Activated B cell treated with CpG ODN at 0.5 μM for 24 hours (primary cell): Measurements from ENCODE around the gene ZNF189. TPM values are rescaled to one million over a fixed set of nuclear protein-coding genes. Genes with fewer than 3 reads are reported as not detected.

Experiments used
- ATAC-seq: fragments of 200-7000 bp; cut with Tn5 transposase; one replicate; pipeline ENCODE4 v1.10.0; 2021; ENCODE audit warnings: low read depth, mild to moderate bottlenecking, moderate library complexity
- CTCF ChIA-PET: fragments of 350-600 bp; sonication (Branson Sonifier 250); formaldehyde crosslinking; loops from one replicate; lab custom pipeline; 2021; ENCODE audit warnings: antibody characterized with exemption; lab: Charles Lee
- POLR2A ChIA-PET: fragments of 350-600 bp; sonication (Branson Sonifier 250); formaldehyde crosslinking; loops from one replicate; lab custom pipeline; 2021; ENCODE audit warnings: antibody characterized with exemption; lab: Charles Lee
- DNase-seq: peaks from one replicate; pipeline ENCODE4 v3.0.0; 2022
- H3K27ac Mint-ChIP-seq: one replicate; pipeline ENCODE4 v1.8.0; 2020; ENCODE audit warnings: mixed read lengths
- H3K27me3 Mint-ChIP-seq: one replicate; pipeline ENCODE4 v1.8.0; 2021; ENCODE audit warnings: mixed read lengths
- H3K36me3 Mint-ChIP-seq: one replicate; pipeline ENCODE4 v1.8.0; 2021; ENCODE audit warnings: low read depth, mixed read lengths
- H3K4me1 Mint-ChIP-seq: one replicate; pipeline ENCODE4 v1.8.0; 2021; ENCODE audit warnings: mixed read lengths
- H3K4me3 Mint-ChIP-seq: one replicate; pipeline ENCODE4 v1.8.0; 2020; ENCODE audit warnings: mild to moderate bottlenecking, mixed read lengths
- H3K9me3 Mint-ChIP-seq: one replicate; pipeline ENCODE4 v1.8.0; 2020; ENCODE audit warnings: mixed read lengths
- CTCF ChIP-seq: fragments of 200-600 bp; IDR thresholded peaks from one replicate; pipeline ENCODE4 v1.8.0; 2022; ENCODE audit warnings: antibody characterized with exemption, mild to moderate bottlenecking
- intact Hi-C: fragments of 100-400 bp; cut with micrococcal nuclease; formaldehyde crosslinking; loops from one replicate; pipeline ENCODE4 v1.15.1; 2024
- total RNA-seq: library from RNA; stranded (reverse); gene quantifications from 2 replicates; pipeline ENCODE4 v1.2.3, GENCODE V29; 2022

The ZNF189 gene
- total RNA-seq, 1 donor from 2014 or later, result 21.1 TPM

GRCh38 chr9:101365181-101365580 lies 33.5 kb upstream of the ZNF189 start:
- Mint-ChIP-seq H3K4me1 (no peaks in the 10 kb centered on the region), H3K9me3 (no peaks in the 10 kb centered on the region), H3K36me3 (no peaks in the 10 kb centered on the region), H3K27me3 (no peaks in the 10 kb centered on the region), H3K27ac (no peak overlapping the region), H3K4me3 (no peak overlapping the region)
- TF ChIP-seq CTCF, result no peak
- ATAC-seq (no peak), DNase-seq (no peak)
- ChIA-PET POLR2A (no interaction called here), CTCF (no interaction called here)
- intact Hi-C loops, result no loop called here

- Mint-ChIP-seq H3K36me3 (no peaks in the 10 kb centered on the region), H3K27me3 (peaks cover 4% of the 10 kb centered on the region), H3K27ac (no peak overlapping the region), H3K9me3 (no peaks in the 10 kb centered on the region), H3K4me1 (no peaks in the 10 kb centered on the region), H3K4me3 (no peak overlapping the region)
- ATAC-seq (no peak), DNase-seq (no peak)
- intact Hi-C loops, result no loop called here
- POLR2A ChIA-PET, result no interaction called here
- TF ChIP-seq CTCF, result no peak
- CTCF ChIA-PET, result no interaction called here
Measured at GRCh38 chr9:101366038-101366756, 32.5 kb upstream of the ZNF189 start.

GRCh38 chr9:101367323-101367722 lies 31.3 kb upstream of the ZNF189 start:
- CTCF ChIA-PET, result no interaction called here
- no peaks in the 10 kb centered on the region for H3K9me3 Mint-ChIP-seq
- no peak for DNase-seq
- no peak for ATAC-seq
- intact Hi-C loops, result no loop called here
- POLR2A ChIA-PET, result no interaction called here
- no peaks in the 10 kb centered on the region for H3K4me1 Mint-ChIP-seq
- no peak overlapping the region for H3K27ac Mint-ChIP-seq
- no peak for TF ChIP-seq CTCF
- H3K4me3 Mint-ChIP-seq, result no peak overlapping the region
- no peaks in the 10 kb centered on the region for H3K36me3 Mint-ChIP-seq
- H3K27me3 Mint-ChIP-seq, result peaks cover 4% of the 10 kb centered on the region

GRCh38 chr9:101369286-101369685 lies 29.4 kb upstream of the ZNF189 start:
- CTCF ChIA-PET, result interaction anchor here (0.9 kb wide), 1 partner anchor 57 kb away, joined by 3 read pairs; no protein-coding TSS in a partner anchor
- Mint-ChIP-seq H3K9me3 (no peaks in the 10 kb centered on the region), H3K36me3 (no peaks in the 10 kb centered on the region), H3K4me3 (no peak overlapping the region), H3K27me3 (peaks cover 4% of the 10 kb centered on the region), H3K4me1 (no peaks in the 10 kb centered on the region), H3K27ac (no peak overlapping the region)
- ATAC-seq (no peak), DNase-seq (no peak)
- intact Hi-C loops, result no loop called here
- POLR2A ChIA-PET, result no interaction called here
- TF ChIP-seq CTCF, result no peak

- DNase-seq, result no peak
- CTCF ChIA-PET, result interaction anchor here (1.1 kb wide), 1 partner anchor 13 kb away, joined by 3 read pairs; no protein-coding TSS in a partner anchor
- ATAC-seq, result no peak
- intact Hi-C loops, result no loop called here
- H3K9me3 Mint-ChIP-seq, result no peaks in the 10 kb centered on the region
- no peak for TF ChIP-seq CTCF
- no peak overlapping the region for H3K27ac Mint-ChIP-seq
- peaks cover 4% of the 10 kb centered on the region for H3K27me3 Mint-ChIP-seq
- H3K4me1 Mint-ChIP-seq, result no peaks in the 10 kb centered on the region
- POLR2A ChIA-PET, result no interaction called here
- no peaks in the 10 kb centered on the region for H3K36me3 Mint-ChIP-seq
- H3K4me3 Mint-ChIP-seq, result no peak overlapping the region
Measured at GRCh38 chr9:101369884-101370531, 28.6 kb upstream of the ZNF189 start.
